ENCODE measurements around the gene AHNAK.

GRCh38 chr11:62402960-62403730, 143.5 kb downstream of the AHNAK start:
- TF ChIP-seq CTCF (conservative IDR thresholded peaks at IDR 0.05 in 1 of 2, IDR thresholded peaks at IDR 0.05 in 1 of 2; ENCODE audit: extremely low read depth in 1 of 2, insufficient read depth in 1 of 2, low read depth in 1 of 2, low read length in 2 of 2) = no peak
- no peak for TF ChIP-seq EZH2 (IDR thresholded peaks at IDR 0.05; ENCODE audit: borderline replicate concordance, low read length)

Measured in mammary epithelial cell (primary cell).